Psoas muscle (tissue), 8 donors: ENCODE data around the gene KCNN1. TPM values are rescaled to one million over a fixed set of nuclear protein-coding genes. Genes with fewer than 3 reads are reported as not detected.
"Not testable (repeated sequence)": the region's sequence is repeated elsewhere in the genome, so short reads cannot be mapped to it uniquely, and the experiment has no call there.

ENCODE experiments used
- ATAC-seq, 4 donors: fragments of 200-7000 bp; cut with Tn5 transposase; one replicate each; pipeline ENCODE4 v1.9.1; 2020; ENCODE audit warnings: moderate library complexity in 3 of 4, mild to moderate bottlenecking in 2 of 4
- DNase-seq, 2 donors: peaks; one replicate each; pipeline ENCODE4 v3.0.0-alpha.2; 2020
- H3K27ac ChIP-seq: fragments of 200-600 bp; one replicate; pipeline ENCODE4 v1.8.0; 2022
- H3K27me3 ChIP-seq, 3 donors: fragments of 200-600 bp in 1 of 3; one replicate each; pipeline versions ENCODE4 v1.6.1 to v1.8.0; 2013 to 2022; ENCODE audit warnings: low read length in 2 of 3, mild to moderate bottlenecking in 2 of 3, moderate library complexity in 1 of 3; ENCODE audit not compliant: insufficient read depth in 3 of 3
- H3K36me3 ChIP-seq, 2 donors: fragments of 200-600 bp in 1 of 2; one replicate each; pipeline versions ENCODE4 v1.6.1 to v1.8.0; 2013 to 2022; ENCODE audit warnings: low read depth in 1 of 2, mild to moderate bottlenecking in 1 of 2, moderate library complexity in 1 of 2; ENCODE audit not compliant: insufficient read depth in 1 of 2
- H3K4me1 ChIP-seq: fragments of 200-600 bp; one replicate; pipeline ENCODE4 v1.8.0; 2022
- H3K4me3 ChIP-seq: fragments of 200-600 bp; one replicate; pipeline ENCODE4 v1.8.0; 2022; ENCODE audit warnings: mild to moderate bottlenecking
- H3K9me3 ChIP-seq: fragments of 200-600 bp; one replicate; pipeline ENCODE4 v1.8.0; 2022
- WGBS, 3 donors: extraction: QIAGEN DNeasy Blood & Tissue Kit; methylation state at CpG; one replicate each; pipeline versions ENCODE4 v1.1.6 to v1.1.7; 2013; 5-methylcytosine and 5-hydroxymethylcytosine counted together
- intact Hi-C, 2 donors: fragments of 100-400 bp; cut with DNase I; formaldehyde crosslinking; loops; one replicate each; pipeline versions ENCODE4 v1.11.0 to v1.14.2; 2022
- polyA plus RNA-seq, 3 donors: library from polyadenylated mRNA; stranded (reverse); fragments of 200-250 nt; gene quantifications; one replicate each; pipeline ENCODE4 v1.2.3, GENCODE V29; 2013
- total RNA-seq, 4 donors: library from RNA; stranded (reverse); fragmentation: NEBNext Ultra II Directional in 2 of 4; extraction: Animal tissue kit (Norgen Biotek cat#: 25700) in 2 of 4; gene quantifications; one replicate each; pipeline versions ENCODE4 v1.2.1 to v1.2.4, GENCODE V29; 2021 to 2023
- TF ChIP-seq, protein P1 (sequence below): fragments of 200-600 bp; IDR thresholded peaks from one replicate; pipeline ENCODE4 v1.8.0; 2022; ENCODE audit warnings: antibody characterized with exemption
- donor health status: healthy with polysubstance abuse.
- donor health status: DM: no; HTN: no; CAD: no; lungs with moderate emphysema.
- donor health status: Bipolar disorder and iron deficiency.
- donor health status: healthy.
- donor health status: DM: yes; HTN: yes; CAD: no.
- donor health status: DM: no; HTN: no; CAD: no.
- donor health status: DM: no; HTN: no; CAD: no.
- donor health status: DM: yes; HTN: yes; CAD: no.

Gene KCNN1
- total and polyA plus RNA-seq, 7 donors = 0.01 to 0.06 TPM; not detected in 5

DNA sequence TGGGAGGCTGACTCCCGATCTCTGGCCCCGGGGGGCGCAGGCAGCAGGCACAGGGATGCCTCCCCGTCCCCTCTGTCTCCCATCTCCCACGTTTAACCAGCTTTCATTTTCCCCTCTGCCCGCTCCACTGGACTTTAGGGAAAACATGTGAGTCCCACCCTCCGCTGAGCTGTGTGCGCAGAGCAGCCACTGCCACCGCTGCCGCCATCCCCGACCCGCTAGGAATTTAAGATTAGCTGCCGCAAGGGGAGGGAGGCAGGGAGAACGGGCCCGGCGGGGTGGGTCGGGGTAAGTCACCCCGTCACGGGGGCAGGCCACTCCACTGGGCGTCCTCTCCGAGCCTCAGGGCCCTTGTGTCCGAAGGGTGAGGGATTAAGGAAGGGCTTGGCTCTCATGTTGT, 15.5 kb downstream of the KCNN1 start:
- ATAC-seq (no peak), DNase-seq (no peak)
- TF ChIP-seq, protein P1, sequence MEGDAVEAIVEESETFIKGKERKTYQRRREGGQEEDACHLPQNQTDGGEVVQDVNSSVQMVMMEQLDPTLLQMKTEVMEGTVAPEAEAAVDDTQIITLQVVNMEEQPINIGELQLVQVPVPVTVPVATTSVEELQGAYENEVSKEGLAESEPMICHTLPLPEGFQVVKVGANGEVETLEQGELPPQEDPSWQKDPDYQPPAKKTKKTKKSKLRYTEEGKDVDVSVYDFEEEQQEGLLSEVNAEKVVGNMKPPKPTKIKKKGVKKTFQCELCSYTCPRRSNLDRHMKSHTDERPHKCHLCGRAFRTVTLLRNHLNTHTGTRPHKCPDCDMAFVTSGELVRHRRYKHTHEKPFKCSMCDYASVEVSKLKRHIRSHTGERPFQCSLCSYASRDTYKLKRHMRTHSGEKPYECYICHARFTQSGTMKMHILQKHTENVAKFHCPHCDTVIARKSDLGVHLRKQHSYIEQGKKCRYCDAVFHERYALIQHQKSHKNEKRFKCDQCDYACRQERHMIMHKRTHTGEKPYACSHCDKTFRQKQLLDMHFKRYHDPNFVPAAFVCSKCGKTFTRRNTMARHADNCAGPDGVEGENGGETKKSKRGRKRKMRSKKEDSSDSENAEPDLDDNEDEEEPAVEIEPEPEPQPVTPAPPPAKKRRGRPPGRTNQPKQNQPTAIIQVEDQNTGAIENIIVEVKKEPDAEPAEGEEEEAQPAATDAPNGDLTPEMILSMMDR = no peak
- intact Hi-C loops = no loop called here
- H3K9me3 ChIP-seq = no peaks in the 10 kb centered on the region
- peaks cover 0 to 15% (median 2%) of the 10 kb centered on the region in 3 donors for H3K27me3 ChIP-seq
- H3K27ac ChIP-seq = no peak overlapping the region
- H3K4me3 ChIP-seq = no peak overlapping the region
- H3K36me3 ChIP-seq = no peaks in the 10 kb centered on the region
- WGBS, 3 donors = 67 to 74% (median 72%) methylated on average over 22 of the region's 22 CpGs
- H3K4me1 ChIP-seq = no peaks in the 10 kb centered on the region

- intact Hi-C loops = no loop called here
- Histone ChIP-seq H3K4me3 (no peak overlapping the region), H3K4me1 (no peaks in the 10 kb centered on the region), H3K9me3 (no peaks in the 10 kb centered on the region), H3K36me3 (no peaks in the 10 kb centered on the region), H3K27me3 (peaks cover 0 to 14% (median 2%) of the 10 kb centered on the region in 3 donors), H3K27ac (no peak overlapping the region)
- TF ChIP-seq, protein P1 = no peak
- WGBS, 3 donors = 65 to 69% (median 66%) methylated on average over 17 of the region's 17 CpGs
- ATAC-seq = no peak
- no peak for DNase-seq
Measured at GRCh38 chr19:17985037-17985818, 18.3 kb downstream of the KCNN1 start.

- H3K36me3 ChIP-seq, H3K27me3 ChIP-seq, intact Hi-C loops, DNase-seq, H3K4me3 ChIP-seq, ATAC-seq, H3K27ac ChIP-seq, H3K9me3 ChIP-seq, H3K4me1 ChIP-seq: not testable (repeated sequence)
- 69 to 85% (median 74%) methylated on average over 8 of the region's 8 CpGs for WGBS, 3 donors
Measured at GRCh38 chr19:17986569-17986968, 19.7 kb downstream of the KCNN1 start.

DNA sequence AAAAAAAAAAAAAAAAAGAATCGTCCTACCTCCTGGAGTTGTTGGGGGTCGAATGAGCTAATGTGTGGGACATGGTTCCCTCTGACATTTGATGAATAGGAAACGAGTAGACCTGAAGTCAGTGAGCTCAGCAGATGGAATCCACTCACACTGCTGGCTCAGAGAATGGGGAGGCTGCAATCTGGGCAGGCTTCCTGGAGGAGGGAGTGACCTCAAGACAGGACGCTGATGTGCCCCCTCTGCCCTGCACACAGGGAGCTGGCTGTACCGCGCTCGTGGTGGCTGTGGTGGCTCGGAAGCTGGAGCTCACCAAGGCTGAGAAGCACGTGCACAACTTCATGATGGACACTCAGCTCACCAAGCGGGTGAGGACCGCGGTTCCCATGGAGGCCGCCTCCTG, 21.3 kb downstream of the KCNN1 start:
- no peak for DNase-seq
- H3K4me1 ChIP-seq = no peaks in the 10 kb centered on the region
- no peaks in the 10 kb centered on the region for H3K36me3 ChIP-seq
- intact Hi-C loops = no loop called here
- TF ChIP-seq, protein P1 = no peak
- ATAC-seq = no peak
- H3K9me3 ChIP-seq = no peaks in the 10 kb centered on the region
- H3K4me3 ChIP-seq = no peak overlapping the region
- H3K27me3 ChIP-seq = peaks cover 0 to 12% (median 2%) of the 10 kb centered on the region in 3 donors
- WGBS, 3 donors = 83 to 87% (median 84%) methylated on average over 13 of the region's 13 CpGs
- H3K27ac ChIP-seq = no peak overlapping the region

DNA sequence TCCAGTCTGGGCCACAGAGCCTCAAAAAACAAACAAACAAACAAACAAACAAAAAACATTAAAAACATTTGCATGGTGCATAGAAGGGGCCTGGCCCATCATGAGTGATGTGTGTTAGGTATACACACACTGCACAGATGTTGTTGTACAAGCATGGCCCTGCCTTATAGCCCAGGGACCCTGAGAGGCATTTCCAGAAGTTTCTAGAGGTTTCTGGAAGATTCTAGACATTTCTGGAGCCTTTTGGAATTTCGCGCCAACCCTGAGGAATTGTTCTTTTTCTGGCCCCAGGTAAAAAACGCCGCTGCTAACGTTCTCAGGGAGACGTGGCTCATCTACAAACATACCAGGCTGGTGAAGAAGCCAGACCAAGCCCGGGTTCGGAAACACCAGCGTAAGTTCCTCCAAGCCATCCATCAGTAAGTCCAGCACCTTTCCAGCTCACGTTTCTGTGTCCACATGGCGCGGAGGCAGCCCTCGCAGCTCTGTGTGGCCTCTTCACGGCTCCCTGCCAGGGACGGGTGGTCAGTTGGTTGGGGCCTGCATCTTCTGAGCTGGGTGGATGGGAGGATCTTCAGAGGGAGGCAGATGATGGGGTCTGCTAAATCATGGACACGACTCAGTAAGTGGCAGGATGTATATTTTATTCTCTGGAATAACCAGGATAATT, 22.7 kb downstream of the KCNN1 start:
- Histone ChIP-seq H3K27me3 (peaks cover 0 to 12% (median 2%) of the 10 kb centered on the region in 3 donors), H3K4me3 (no peak overlapping the region), H3K27ac (no peak overlapping the region), H3K36me3 (no peaks in the 10 kb centered on the region), H3K9me3 (no peaks in the 10 kb centered on the region), H3K4me1 (no peaks in the 10 kb centered on the region)
- TF ChIP-seq, protein P1 = no peak
- DNase-seq (no peak), ATAC-seq (no peak)
- intact Hi-C loops = no loop called here
- WGBS, 3 donors = 86 to 88% (median 86%) methylated on average over 16 of the region's 16 CpGs
